HEK293T (cell line): Measurements from ENCODE around the gene AANAT.

Experiments used
- BHLHE40 ChIP-seq: fragments of 450-650 bp; IDR thresholded peaks from 2 replicates; pipeline ENCODE4 v1.6.1; 2016; ENCODE audit warnings: mild to moderate bottlenecking, moderate library complexity, borderline replicate concordance
- ELF4 ChIP-seq: fragments of 450-650 bp; IDR thresholded peaks from 2 replicates; pipeline ENCODE4 v1.6.1; 2017; ENCODE audit warnings: antibody characterized with exemption
- NFRKB ChIP-seq: fragments of 450-650 bp; IDR thresholded peaks from 2 replicates; pipeline ENCODE4 v1.6.1; 2016; ENCODE audit warnings: mild to moderate bottlenecking, moderate library complexity
- SP1 ChIP-seq: fragments of 450-650 bp; IDR thresholded peaks from 2 replicates; pipeline ENCODE4 v1.6.1; 2017

GRCh38 chr17:76467366-76467765 is at the start of gene AANAT:
- TF ChIP-seq BHLHE40 (no peak), NFRKB (no peak), SP1 (no peak), ELF4 (no peak)
